Transverse colon (tissue), 4 donors: Measurements from ENCODE around the gene COL19A1. TPM values are rescaled to one million over a fixed set of nuclear protein-coding genes. Genes with fewer than 3 reads are reported as not detected.

Source experiments
- DNase-seq: peaks from one replicate; pipeline ENCODE4 v3.0.0-alpha.2; 2019
- H3K27ac ChIP-seq, 4 donors: fragments of 200-600 bp; sonication (generic); 2 replicates each; pipeline ENCODE4 v1.5.1; 2016 to 2018; ENCODE audit warnings: inconsistent platforms in 4 of 4
- H3K27me3 ChIP-seq: fragments of 200-600 bp; sonication (generic); 2 replicates; pipeline ENCODE4 v1.5.1; 2017; ENCODE audit warnings: inconsistent platforms
- H3K36me3 ChIP-seq, 4 donors: fragments of 200-600 bp; sonication (generic); 2 replicates each; pipeline ENCODE4 v1.5.1; 2017 to 2019; ENCODE audit warnings: inconsistent platforms in 4 of 4
- H3K4me1 ChIP-seq, 4 donors: fragments of 200-600 bp; sonication (generic); 2 replicates each; pipeline ENCODE4 v1.5.1; 2017 to 2020; ENCODE audit warnings: inconsistent platforms in 4 of 4
- H3K4me3 ChIP-seq, 4 donors: fragments of 200-600 bp; sonication (generic); 1 replicate in 1 of 4; 2 replicates in 3 of 4; pipeline versions ENCODE4 v1.5.1 to v1.6.1; 2017 to 2019; ENCODE audit warnings: inconsistent platforms in 4 of 4
- H3K9me3 ChIP-seq, 2 donors: fragments of 200-600 bp; sonication (generic); 2 replicates each; pipeline ENCODE4 v1.5.1; 2017 to 2019; ENCODE audit warnings: inconsistent platforms in 2 of 2
- EP300 ChIP-seq: sonication (generic); formaldehyde crosslinking; IDR thresholded peaks from one replicate; pipeline ENCODE4 v1.6.1; 2017; ENCODE audit warnings: antibody characterized with exemption, low read depth
- POLR2A ChIP-seq: fragments of 450-650 bp; IDR thresholded peaks from one replicate; pipeline ENCODE4 v1.6.1; 2016; ENCODE audit warnings: antibody characterized with exemption, mild to moderate bottlenecking, moderate library complexity
- POLR2AphosphoS5 ChIP-seq, 3 donors: sonication (generic); formaldehyde crosslinking; IDR thresholded peaks; one replicate each; pipeline ENCODE4 v1.6.1; 2016; ENCODE audit warnings: antibody characterized with exemption in 3 of 3
- WGBS, 2 donors: methylation state at CpG; one replicate each; pipeline ENCODE4 v1.1.5; 2018; ENCODE audit warnings: low coverage in 1 of 2; 5-methylcytosine and 5-hydroxymethylcytosine counted together
- in situ Hi-C, 4 donors: fragments of 200-750 bp; cut with MboI; loops; one replicate each; pipeline versions ENCODE4 v1.15.0 to v1.15.1; 2017; ENCODE audit warnings: low sequenced_read_pairs in 3 of 4, low pct_ligation_motif_present in 1 of 4, low pct_unique_long_range_greater_than_20kb in 1 of 4
- intact Hi-C: fragments of 100-400 bp; cut with DNase I; formaldehyde crosslinking; loops from one replicate; pipeline ENCODE4 v1.15.1; 2023; ENCODE audit warnings: low total_unique reads
- total RNA-seq, 4 donors: library from RNA; depleted of rRNA; stranded (reverse); fragments of >200 nt; gene quantifications; one replicate each; pipeline ENCODE4 v1.1.0, GENCODE V29; 2016
- TF ChIP-seq, protein P1 (sequence below), 5 experiments: fragments of 200-600 bp in 3 of 5; fragments of 450-650 bp in 2 of 5; sonication (generic) in 3 of 5; IDR thresholded peaks; 1 replicate in 2 of 5; 2 replicates in 3 of 5; pipeline ENCODE4 v1.5.1; 2016 to 2017; ENCODE audit warnings: antibody characterized with exemption in 5 of 5, inconsistent platforms in 3 of 5, mild to moderate bottlenecking in 2 of 5, moderate library complexity in 1 of 5

Gene COL19A1
- total RNA-seq, 4 donors from 2014 or later = 0.27 to 3.3 (median 0.37) TPM; not detected in 1

DNA sequence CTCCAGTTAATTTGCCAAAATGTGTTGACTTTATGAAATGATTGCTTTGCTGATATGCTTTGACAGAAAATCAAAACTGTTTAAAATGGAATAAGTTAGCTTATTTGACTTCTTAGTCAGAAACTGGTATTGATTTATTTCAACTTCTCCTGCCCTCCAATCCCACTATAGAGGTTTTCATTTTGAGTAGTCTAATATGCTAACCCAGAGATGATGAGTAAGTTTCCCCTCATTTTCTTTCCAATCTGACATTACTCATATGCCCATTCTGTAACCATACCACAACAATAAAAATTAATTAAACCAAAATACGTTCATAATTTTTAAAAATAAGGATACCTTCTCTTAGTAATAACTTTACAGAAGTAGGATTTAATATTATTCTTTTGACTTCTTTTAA, 78.8 kb downstream of the COL19A1 start:
- Histone ChIP-seq H3K27ac (no peak overlapping the region), H3K9me3 (no peaks in the 10 kb centered on the region), H3K27me3 (no peaks in the 10 kb centered on the region), H3K4me3 (no peak overlapping the region), H3K36me3 (no peaks in the 10 kb centered on the region), H3K4me1 (no peaks in the 10 kb centered on the region)
- intact Hi-C loops (no loop called here), in situ Hi-C loops (no loop called here)
- DNase-seq = no peak
- 63 to 77% methylated on average over 1 of the region's 1 CpG for WGBS, 2 donors
- TF ChIP-seq EP300 = no peak
- TF ChIP-seq, protein P1, sequence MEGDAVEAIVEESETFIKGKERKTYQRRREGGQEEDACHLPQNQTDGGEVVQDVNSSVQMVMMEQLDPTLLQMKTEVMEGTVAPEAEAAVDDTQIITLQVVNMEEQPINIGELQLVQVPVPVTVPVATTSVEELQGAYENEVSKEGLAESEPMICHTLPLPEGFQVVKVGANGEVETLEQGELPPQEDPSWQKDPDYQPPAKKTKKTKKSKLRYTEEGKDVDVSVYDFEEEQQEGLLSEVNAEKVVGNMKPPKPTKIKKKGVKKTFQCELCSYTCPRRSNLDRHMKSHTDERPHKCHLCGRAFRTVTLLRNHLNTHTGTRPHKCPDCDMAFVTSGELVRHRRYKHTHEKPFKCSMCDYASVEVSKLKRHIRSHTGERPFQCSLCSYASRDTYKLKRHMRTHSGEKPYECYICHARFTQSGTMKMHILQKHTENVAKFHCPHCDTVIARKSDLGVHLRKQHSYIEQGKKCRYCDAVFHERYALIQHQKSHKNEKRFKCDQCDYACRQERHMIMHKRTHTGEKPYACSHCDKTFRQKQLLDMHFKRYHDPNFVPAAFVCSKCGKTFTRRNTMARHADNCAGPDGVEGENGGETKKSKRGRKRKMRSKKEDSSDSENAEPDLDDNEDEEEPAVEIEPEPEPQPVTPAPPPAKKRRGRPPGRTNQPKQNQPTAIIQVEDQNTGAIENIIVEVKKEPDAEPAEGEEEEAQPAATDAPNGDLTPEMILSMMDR (IDR thresholded peaks at IDR 0.05) = no peak
- TF ChIP-seq POLR2AphosphoS5 (IDR thresholded peaks at IDR 0.05) = no peak
- no peak for TF ChIP-seq POLR2A

DNA sequence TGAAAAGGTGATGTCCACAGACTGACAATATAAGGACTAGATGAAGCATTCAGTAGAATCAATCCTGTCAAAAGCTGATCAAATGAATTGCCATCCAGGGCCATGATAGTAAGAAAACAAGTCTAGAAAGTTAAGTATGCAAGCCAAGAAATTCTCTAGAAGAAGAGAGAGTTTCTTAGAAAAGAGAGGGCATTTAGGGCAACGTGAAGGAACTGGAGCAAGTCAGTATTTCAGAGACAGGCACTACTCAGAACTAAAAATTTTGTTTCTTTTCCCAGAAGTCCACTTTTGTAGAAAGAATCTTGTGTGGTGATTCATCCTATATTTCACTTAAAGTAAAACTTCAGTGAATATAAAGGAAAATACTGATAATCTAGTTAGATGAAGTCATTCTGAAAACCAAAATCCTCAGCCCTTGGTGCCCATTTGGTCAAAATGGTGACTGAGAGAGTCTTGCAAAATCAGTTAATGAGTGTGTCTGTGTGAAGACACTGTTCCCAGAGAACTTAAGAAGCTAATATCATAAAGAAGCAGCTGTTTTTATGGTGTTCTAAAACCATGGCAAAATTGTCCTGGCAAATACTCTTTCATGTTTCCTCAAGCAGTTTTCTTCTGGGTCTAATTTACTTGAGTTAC, 82.2 kb downstream of the COL19A1 start:
- Histone ChIP-seq H3K4me3 (no peak overlapping the region), H3K36me3 (no peaks in the 10 kb centered on the region), H3K27ac (no peak overlapping the region), H3K9me3 (no peaks in the 10 kb centered on the region), H3K27me3 (no peaks in the 10 kb centered on the region), H3K4me1 (no peaks in the 10 kb centered on the region)
- WGBS, 2 donors = 58 to 69% methylated on average over 1 of the region's 1 CpG
- intact Hi-C loops (no loop called here), in situ Hi-C loops (no loop called here)
- DNase-seq = no peak
- TF ChIP-seq POLR2AphosphoS5 (IDR thresholded peaks at IDR 0.05) (no peak), EP300 (no peak), POLR2A (no peak)
- TF ChIP-seq, protein P1 (IDR thresholded peaks at IDR 0.05) = no peak

DNA sequence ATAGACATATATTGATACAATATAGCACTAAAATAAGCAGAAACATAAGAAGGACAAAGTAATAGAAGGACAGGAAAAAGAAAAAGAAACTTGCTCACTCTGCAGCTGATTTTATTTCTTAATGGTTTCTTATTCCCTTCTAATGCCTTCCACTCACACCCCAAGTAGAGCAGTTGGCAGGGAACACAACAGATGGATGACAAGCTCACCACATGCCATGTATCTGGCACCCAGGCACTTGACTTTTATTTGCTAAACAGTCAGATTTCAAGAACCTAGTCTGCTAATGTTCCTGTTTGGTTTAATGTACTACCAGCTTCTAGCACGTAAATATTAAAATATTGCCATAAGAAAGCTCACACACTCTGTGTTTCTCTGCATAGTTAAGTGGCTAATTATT, 87.1 kb downstream of the COL19A1 start:
- H3K4me1 ChIP-seq = no peaks in the 10 kb centered on the region
- H3K27ac ChIP-seq = no peak overlapping the region
- intact Hi-C loops = no loop called here
- TF ChIP-seq EP300 (no peak), POLR2A (no peak), POLR2AphosphoS5 (IDR thresholded peaks at IDR 0.05) (no peak)
- TF ChIP-seq, protein P1 (IDR thresholded peaks at IDR 0.05) = no peak
- no peaks in the 10 kb centered on the region for H3K9me3 ChIP-seq
- no peak overlapping the region for H3K4me3 ChIP-seq
- WGBS, 2 donors = 88 to 90% methylated on average over 1 of the region's 1 CpG
- no peak for DNase-seq
- in situ Hi-C loops = no loop called here
- no peaks in the 10 kb centered on the region for H3K27me3 ChIP-seq
- no peaks in the 10 kb centered on the region for H3K36me3 ChIP-seq

DNA sequence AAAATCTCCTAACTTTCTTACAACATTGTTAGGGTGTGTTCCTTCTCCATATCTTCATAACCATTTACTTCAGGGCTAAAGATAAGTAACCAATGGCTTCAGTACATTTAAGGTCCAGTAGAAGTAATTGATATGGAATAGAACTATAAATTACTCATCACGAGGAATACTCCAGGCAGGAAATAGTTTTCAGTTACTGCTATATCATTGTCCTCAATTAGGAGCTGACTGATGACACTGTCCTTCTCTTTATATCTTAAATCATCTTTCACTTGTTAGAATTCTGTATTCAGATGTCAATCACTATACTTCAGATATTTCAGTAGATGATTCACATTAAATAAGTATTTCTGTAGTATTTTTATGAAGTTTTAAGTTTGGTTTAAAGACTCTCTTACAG, 88.4 kb downstream of the COL19A1 start:
- 27 to 58% methylated on average over 1 of the region's 1 CpG for WGBS, 2 donors
- Histone ChIP-seq H3K36me3 (no peaks in the 10 kb centered on the region), H3K4me3 (no peak overlapping the region), H3K9me3 (no peaks in the 10 kb centered on the region), H3K27ac (no peak overlapping the region), H3K4me1 (no peaks in the 10 kb centered on the region), H3K27me3 (no peaks in the 10 kb centered on the region)
- TF ChIP-seq, protein P1 (IDR thresholded peaks at IDR 0.05) = no peak
- TF ChIP-seq EP300 = no peak
- TF ChIP-seq POLR2A = no peak
- no peak for TF ChIP-seq POLR2AphosphoS5 (IDR thresholded peaks at IDR 0.05)
- in situ Hi-C loops (no loop called here), intact Hi-C loops (no loop called here)
- DNase-seq = no peak
